ENCODE results near the gene ERCC6L2. TPM values are rescaled to one million over a fixed set of nuclear protein-coding genes. Genes with fewer than 3 reads are reported as not detected.

The ERCC6L2 gene
- polyA plus RNA-seq, 2 of the 4 experiments (the other 2 are of a cell fraction): 13.3 to 36.7 TPM

DNA sequence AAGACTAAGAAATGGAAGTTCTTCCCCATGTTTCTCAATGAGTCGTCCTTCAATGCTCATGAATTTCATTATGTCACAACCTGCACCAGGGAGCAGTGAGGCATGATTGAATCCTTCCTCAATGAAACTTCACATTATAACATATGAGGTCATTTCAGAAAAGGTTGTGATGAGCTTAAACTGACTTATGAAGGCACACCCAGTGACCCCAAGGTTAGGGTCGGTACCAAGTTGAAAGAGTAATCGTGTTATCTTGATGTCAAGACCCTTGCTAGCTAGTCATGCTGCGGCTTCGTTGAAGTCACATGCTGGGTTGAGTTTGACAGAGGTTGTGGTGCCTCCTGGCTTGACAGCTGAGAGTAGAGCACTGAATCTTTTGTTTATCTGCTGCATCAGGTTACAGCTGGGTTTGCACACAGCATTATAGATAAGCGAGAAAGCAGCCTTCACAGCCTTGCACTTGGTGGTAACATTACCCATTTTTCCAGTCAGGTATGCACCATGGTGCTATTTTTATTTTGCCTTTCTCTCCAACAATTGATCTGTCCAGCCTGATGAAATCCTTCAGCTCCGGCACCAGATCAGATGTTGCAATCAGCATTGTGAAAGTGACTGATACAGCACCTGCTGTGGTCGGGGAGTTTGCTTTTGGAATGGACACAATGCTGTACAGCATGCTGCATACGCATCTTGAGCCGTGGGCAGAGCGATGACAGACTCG, 133.2 kb downstream of the ERCC6L2 start:
- DNase-seq (ENCODE audit: low read depth in 1 of 2, low spot score in 1 of 2): no peak
- CTCF ChIA-PET: interaction anchor here (0.6 to 2.2 kb wide), 3 partner anchors 10 to 210 kb away, joined by 3 to 8 read pairs (median 4); no protein-coding TSS in a partner anchor
- FAIRE-seq: no peak
- H3K9me3 ChIP-seq: no peaks in the 10 kb centered on the region
- H3K4me1 ChIP-seq: no peaks in the 10 kb centered on the region
- WGBS (ENCODE audit: missing lambda C conversion rate): 91% methylated on average over 12 of the region's 12 CpGs
- no peak for ATAC-seq
- no peak for TF ChIP-seq RARB (CRISPR knock-in tag; IDR thresholded peaks at IDR 0.05)
- TF ChIP-seq EP300 (IDR thresholded peaks at IDR 0.05): no peak
- TF ChIP-seq JUNB (IDR thresholded peaks at IDR 0.05): no peak
- TF ChIP-seq, protein P1, sequence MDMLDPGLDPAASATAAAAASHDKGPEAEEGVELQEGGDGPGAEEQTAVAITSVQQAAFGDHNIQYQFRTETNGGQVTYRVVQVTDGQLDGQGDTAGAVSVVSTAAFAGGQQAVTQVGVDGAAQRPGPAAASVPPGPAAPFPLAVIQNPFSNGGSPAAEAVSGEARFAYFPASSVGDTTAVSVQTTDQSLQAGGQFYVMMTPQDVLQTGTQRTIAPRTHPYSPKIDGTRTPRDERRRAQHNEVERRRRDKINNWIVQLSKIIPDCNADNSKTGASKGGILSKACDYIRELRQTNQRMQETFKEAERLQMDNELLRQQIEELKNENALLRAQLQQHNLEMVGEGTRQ (IDR thresholded peaks at IDR 0.05): no peak
- TF ChIP-seq ZSCAN20 (CRISPR knock-in tag; IDR thresholded peaks at IDR 0.05): no peak
- no peak for TF ChIP-seq RCOR1 (IDR thresholded peaks at IDR 0.05; ENCODE audit: low read depth, low read length)
- no peak for TF ChIP-seq ZNF302 (CRISPR knock-in tag; IDR thresholded peaks at IDR 0.05)
- TF ChIP-seq, protein P2, sequence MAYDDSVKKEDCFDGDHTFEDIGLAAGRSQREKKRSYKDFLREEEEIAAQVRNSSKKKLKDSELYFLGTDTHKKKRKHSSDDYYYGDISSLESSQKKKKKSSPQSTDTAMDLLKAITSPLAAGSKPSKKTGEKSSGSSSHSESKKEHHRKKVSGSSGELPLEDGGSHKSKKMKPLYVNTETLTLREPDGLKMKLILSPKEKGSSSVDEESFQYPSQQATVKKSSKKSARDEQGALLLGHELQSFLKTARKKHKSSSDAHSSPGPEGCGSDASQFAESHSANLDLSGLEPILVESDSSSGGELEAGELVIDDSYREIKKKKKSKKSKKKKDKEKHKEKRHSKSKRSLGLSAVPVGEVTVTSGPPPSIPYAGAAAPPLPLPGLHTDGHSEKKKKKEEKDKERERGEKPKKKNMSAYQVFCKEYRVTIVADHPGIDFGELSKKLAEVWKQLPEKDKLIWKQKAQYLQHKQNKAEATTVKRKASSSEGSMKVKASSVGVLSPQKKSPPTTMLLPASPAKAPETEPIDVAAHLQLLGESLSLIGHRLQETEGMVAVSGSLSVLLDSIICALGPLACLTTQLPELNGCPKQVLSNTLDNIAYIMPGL (CRISPR knock-in tag; IDR thresholded peaks at IDR 0.05; ENCODE audit: borderline replicate concordance): no peak
- no peak for TF ChIP-seq HOXB13 (CRISPR knock-in tag; IDR thresholded peaks at IDR 0.05; ENCODE audit: low read depth)
- no peak for TF ChIP-seq EHF (CRISPR knock-in tag; IDR thresholded peaks at IDR 0.05)
- no peak for TF ChIP-seq GATA3 (IDR thresholded peaks at IDR 0.05; ENCODE audit: borderline replicate concordance)
- TF ChIP-seq TP53 (CRISPR knock-in tag; IDR thresholded peaks at IDR 0.05): no peak
- TF ChIP-seq FOSL2 (IDR thresholded peaks at IDR 0.05): no peak
- TF ChIP-seq FOSL2 (CRISPR knock-in tag; IDR thresholded peaks at IDR 0.05): no peak
- TF ChIP-seq MYC (IDR thresholded peaks at IDR 0.05; ENCODE audit: borderline replicate concordance, low read length): no peak
- H3K4me2 ChIP-seq: no peak overlapping the region
- no peak overlapping the region for H3K27ac ChIP-seq
- H3K4me3 ChIP-seq: no peak overlapping the region
- POLR2A ChIA-PET: no interaction called here

DNA sequence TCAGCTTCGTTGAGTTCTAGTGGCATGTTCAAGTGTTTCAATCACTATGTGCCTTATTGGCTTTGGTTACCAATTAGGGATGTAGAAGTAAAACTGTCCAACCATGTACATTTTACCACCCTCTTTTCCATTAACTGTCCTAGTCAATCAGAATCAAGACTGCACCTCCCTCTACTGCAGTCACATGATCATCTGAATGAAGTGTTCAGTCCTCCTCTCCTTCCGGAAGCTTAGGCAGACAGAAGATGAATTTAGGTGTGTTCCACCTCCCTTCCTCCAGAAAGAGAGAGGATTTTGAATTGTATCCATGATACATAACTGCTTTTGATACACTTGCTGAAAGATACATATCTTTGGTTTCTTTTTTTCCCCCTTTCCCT, 133.7 kb downstream of the ERCC6L2 start:
- Histone ChIP-seq H3K4me1 (no peaks in the 10 kb centered on the region), H3K27ac (no peak overlapping the region), H3K9me3 (no peaks in the 10 kb centered on the region), H3K4me3 (no peak overlapping the region), H3K4me2 (no peak overlapping the region)
- DNase-seq (ENCODE audit: low read depth in 1 of 2, low spot score in 1 of 2): no peak
- no peak for FAIRE-seq
- no peak for ATAC-seq
- ChIA-PET POLR2A (no interaction called here), CTCF (interaction anchor here (0.6 to 2.2 kb wide), 2 partner anchors 34 to 209 kb away, joined by 4 to 8 read pairs; no protein-coding TSS in a partner anchor)
- WGBS (ENCODE audit: missing lambda C conversion rate): 94% methylated on average over 2 of the region's 2 CpGs
- TF ChIP-seq ZSCAN20 (CRISPR knock-in tag; IDR thresholded peaks at IDR 0.05) (no peak), NFE2L2 (conservative IDR thresholded peaks at IDR 0.05; ENCODE audit: low read length) (no peak), MAFK (IDR thresholded peaks at IDR 0.05; ENCODE audit: partially characterized antibody) (no peak), KDM1A (IDR thresholded peaks at IDR 0.05; ENCODE audit: low read depth) (no peak), RCOR1 (IDR thresholded peaks at IDR 0.05; ENCODE audit: low read depth, low read length) (no peak), EP300 (IDR thresholded peaks at IDR 0.05) (no peak), ZFP36 (IDR thresholded peaks at IDR 0.05; ENCODE audit: borderline replicate concordance, partially characterized antibody) (no peak), MYC (IDR thresholded peaks at IDR 0.05; ENCODE audit: borderline replicate concordance, low read length) (no peak), HOXB13 (CRISPR knock-in tag; IDR thresholded peaks at IDR 0.05; ENCODE audit: low read depth) (no peak), CHD2 (IDR thresholded peaks at IDR 0.05; ENCODE audit: low read length, partially characterized antibody) (no peak), FOSL2 (IDR thresholded peaks at IDR 0.05) (no peak), FOSL2 (CRISPR knock-in tag; IDR thresholded peaks at IDR 0.05) (no peak), RAD21 (conservative IDR thresholded peaks at IDR 0.05 in 1 of 2, IDR thresholded peaks at IDR 0.05 in 1 of 2) (no peak), RFX5 (IDR thresholded peaks at IDR 0.05) (no peak), POLR2AphosphoS2 (conservative IDR thresholded peaks at IDR 0.05; ENCODE audit: low read length) (no peak), KDM5A (IDR thresholded peaks at IDR 0.05) (no peak)
- TF ChIP-seq, protein P3, sequence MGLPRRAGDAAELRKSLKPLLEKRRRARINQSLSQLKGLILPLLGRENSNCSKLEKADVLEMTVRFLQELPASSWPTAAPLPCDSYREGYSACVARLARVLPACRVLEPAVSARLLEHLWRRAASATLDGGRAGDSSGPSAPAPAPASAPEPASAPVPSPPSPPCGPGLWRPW (IDR thresholded peaks at IDR 0.05): no peak
- TF ChIP-seq, protein P4, sequence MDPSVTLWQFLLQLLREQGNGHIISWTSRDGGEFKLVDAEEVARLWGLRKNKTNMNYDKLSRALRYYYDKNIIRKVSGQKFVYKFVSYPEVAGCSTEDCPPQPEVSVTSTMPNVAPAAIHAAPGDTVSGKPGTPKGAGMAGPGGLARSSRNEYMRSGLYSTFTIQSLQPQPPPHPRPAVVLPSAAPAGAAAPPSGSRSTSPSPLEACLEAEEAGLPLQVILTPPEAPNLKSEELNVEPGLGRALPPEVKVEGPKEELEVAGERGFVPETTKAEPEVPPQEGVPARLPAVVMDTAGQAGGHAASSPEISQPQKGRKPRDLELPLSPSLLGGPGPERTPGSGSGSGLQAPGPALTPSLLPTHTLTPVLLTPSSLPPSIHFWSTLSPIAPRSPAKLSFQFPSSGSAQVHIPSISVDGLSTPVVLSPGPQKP (IDR thresholded peaks at IDR 0.05; ENCODE audit: low read depth, low read length): no peak
- TF ChIP-seq, protein P5, sequence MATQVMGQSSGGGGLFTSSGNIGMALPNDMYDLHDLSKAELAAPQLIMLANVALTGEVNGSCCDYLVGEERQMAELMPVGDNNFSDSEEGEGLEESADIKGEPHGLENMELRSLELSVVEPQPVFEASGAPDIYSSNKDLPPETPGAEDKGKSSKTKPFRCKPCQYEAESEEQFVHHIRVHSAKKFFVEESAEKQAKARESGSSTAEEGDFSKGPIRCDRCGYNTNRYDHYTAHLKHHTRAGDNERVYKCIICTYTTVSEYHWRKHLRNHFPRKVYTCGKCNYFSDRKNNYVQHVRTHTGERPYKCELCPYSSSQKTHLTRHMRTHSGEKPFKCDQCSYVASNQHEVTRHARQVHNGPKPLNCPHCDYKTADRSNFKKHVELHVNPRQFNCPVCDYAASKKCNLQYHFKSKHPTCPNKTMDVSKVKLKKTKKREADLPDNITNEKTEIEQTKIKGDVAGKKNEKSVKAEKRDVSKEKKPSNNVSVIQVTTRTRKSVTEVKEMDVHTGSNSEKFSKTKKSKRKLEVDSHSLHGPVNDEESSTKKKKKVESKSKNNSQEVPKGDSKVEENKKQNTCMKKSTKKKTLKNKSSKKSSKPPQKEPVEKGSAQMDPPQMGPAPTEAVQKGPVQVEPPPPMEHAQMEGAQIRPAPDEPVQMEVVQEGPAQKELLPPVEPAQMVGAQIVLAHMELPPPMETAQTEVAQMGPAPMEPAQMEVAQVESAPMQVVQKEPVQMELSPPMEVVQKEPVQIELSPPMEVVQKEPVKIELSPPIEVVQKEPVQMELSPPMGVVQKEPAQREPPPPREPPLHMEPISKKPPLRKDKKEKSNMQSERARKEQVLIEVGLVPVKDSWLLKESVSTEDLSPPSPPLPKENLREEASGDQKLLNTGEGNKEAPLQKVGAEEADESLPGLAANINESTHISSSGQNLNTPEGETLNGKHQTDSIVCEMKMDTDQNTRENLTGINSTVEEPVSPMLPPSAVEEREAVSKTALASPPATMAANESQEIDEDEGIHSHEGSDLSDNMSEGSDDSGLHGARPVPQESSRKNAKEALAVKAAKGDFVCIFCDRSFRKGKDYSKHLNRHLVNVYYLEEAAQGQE (IDR thresholded peaks at IDR 0.05): no peak
- TF ChIP-seq, protein P6, sequence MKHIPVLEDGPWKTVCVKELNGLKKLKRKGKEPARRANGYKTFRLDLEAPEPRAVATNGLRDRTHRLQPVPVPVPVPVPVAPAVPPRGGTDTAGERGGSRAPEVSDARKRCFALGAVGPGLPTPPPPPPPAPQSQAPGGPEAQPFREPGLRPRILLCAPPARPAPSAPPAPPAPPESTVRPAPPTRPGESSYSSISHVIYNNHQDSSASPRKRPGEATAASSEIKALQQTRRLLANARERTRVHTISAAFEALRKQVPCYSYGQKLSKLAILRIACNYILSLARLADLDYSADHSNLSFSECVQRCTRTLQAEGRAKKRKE (CRISPR knock-in tag; IDR thresholded peaks at IDR 0.05; ENCODE audit: low read depth): no peak

Data from A549 (cell line).